Suprapubic skin (tissue), 4 donors: ENCODE results near the gene FAM241B. TPM values are rescaled to one million over a fixed set of nuclear protein-coding genes. Genes with fewer than 3 reads are reported as not detected.

ENCODE experiments used
- DNase-seq, 2 donors: peaks; one replicate each; pipeline ENCODE4 v3.0.0-alpha.2; 2019; ENCODE audit warnings: low spot score in 2 of 2
- H3K27ac ChIP-seq: fragments of 200-600 bp; sonication (generic); one replicate; pipeline ENCODE4 v1.5.1; 2019
- H3K27me3 ChIP-seq: fragments of 200-600 bp; sonication (generic); one replicate; pipeline ENCODE4 v1.5.1; 2019
- H3K36me3 ChIP-seq: fragments of 200-600 bp; sonication (generic); one replicate; pipeline ENCODE4 v1.5.1; 2019
- H3K4me1 ChIP-seq: fragments of 200-600 bp; sonication (generic); one replicate; pipeline ENCODE4 v1.5.1; 2019
- H3K4me3 ChIP-seq: fragments of 200-600 bp; sonication (generic); one replicate; pipeline ENCODE4 v1.5.1; 2019; ENCODE audit warnings: mild to moderate bottlenecking
- H3K9me3 ChIP-seq: fragments of 200-600 bp; sonication (generic); one replicate; pipeline ENCODE4 v1.5.1; 2019
- EP300 ChIP-seq: sonication (generic); formaldehyde crosslinking; IDR thresholded peaks from one replicate; pipeline ENCODE4 v1.6.1; 2017; ENCODE audit warnings: antibody characterized with exemption
- POLR2A ChIP-seq, 2 donors: fragments of 450-650 bp; IDR thresholded peaks; one replicate each; pipeline ENCODE4 v1.6.1; 2017; ENCODE audit warnings: antibody characterized with exemption in 2 of 2, mild to moderate bottlenecking in 2 of 2, moderate library complexity in 2 of 2
- POLR2AphosphoS5 ChIP-seq, 3 donors: sonication (generic); formaldehyde crosslinking; IDR thresholded peaks; one replicate each; pipeline ENCODE4 v1.6.1; 2017; ENCODE audit warnings: antibody characterized with exemption in 3 of 3
- WGBS: methylation state at CpG from one replicate; pipeline ENCODE4 v1.1.5; 2018; 5-methylcytosine and 5-hydroxymethylcytosine counted together
- total RNA-seq, 4 donors: library from RNA; depleted of rRNA; stranded (reverse); fragments of >200 nt; gene quantifications; one replicate each; pipeline ENCODE4 v1.1.0, GENCODE V29; 2016
- TF ChIP-seq, protein P1 (sequence below), 2 donors: fragments of 200-600 bp in 1 of 2; fragments of 450-650 bp in 1 of 2; sonication (generic) in 1 of 2; IDR thresholded peaks; one replicate each; pipeline ENCODE4 v1.5.1; 2016 to 2019; ENCODE audit warnings: antibody characterized with exemption in 2 of 2, mild to moderate bottlenecking in 1 of 2, moderate library complexity in 1 of 2

The FAM241B gene
- total RNA-seq, 4 donors from 2014 or later: 0.49 to 4.3 (median 2.5) TPM

DNA sequence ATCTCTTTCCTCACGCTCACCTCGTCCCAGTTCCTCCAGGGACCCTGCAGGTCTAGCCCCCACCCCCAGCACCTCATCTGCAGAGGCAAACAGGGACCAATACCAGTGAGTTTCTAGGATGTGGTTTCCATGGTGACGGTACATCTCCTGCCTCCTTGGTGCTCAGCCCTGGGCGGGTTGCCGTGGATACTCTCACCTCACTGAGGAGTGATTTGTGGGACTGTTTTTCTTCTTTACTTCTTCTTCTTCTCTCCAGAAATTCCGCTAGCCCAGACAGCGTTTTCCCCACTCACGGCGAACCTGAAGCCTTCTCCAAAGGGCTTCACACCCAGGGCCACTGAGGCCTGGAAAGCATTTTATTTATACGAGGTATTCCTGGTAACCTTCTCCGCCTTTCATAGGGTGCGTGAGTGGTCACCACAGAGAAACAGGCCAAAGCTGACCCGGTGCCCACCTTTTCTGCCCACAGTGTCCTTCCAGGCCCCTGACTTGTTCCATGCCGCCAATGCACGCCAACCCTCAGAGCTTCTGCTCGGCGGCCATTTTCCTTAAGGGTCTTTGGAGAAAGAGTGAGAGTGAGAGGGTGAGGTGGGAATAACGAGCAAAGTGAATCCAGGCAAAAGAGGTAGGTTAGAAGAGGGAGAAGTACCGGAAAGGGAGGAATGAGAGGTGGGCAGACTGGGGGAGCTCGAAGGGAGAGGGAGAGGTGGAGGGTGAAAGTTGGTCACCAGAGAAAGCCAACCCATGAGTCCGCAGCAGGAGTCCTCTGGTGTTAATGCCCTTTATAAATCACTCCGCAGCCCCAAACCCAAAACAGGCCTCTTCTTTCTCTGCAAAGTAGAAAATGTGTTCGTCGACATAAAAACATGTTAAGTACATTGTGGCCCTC lies 15.5 kb downstream of the FAM241B start:
- Histone ChIP-seq H3K27me3 (peaks cover 3% of the 10 kb centered on the region), H3K4me3 (no peak overlapping the region), H3K36me3 (no peaks in the 10 kb centered on the region), H3K9me3 (no peaks in the 10 kb centered on the region), H3K27ac (no peak overlapping the region), H3K4me1 (peaks cover 17% of the 10 kb centered on the region)
- DNase-seq: peak in 1 of 2 donors; percentile 44
- 93% methylated on average over 24 of the region's 24 CpGs for WGBS
- TF ChIP-seq EP300 (no peak), POLR2AphosphoS5 (IDR thresholded peaks at IDR 0.05) (no peak), POLR2A (IDR thresholded peaks at IDR 0.05) (no peak)
- TF ChIP-seq, protein P1, sequence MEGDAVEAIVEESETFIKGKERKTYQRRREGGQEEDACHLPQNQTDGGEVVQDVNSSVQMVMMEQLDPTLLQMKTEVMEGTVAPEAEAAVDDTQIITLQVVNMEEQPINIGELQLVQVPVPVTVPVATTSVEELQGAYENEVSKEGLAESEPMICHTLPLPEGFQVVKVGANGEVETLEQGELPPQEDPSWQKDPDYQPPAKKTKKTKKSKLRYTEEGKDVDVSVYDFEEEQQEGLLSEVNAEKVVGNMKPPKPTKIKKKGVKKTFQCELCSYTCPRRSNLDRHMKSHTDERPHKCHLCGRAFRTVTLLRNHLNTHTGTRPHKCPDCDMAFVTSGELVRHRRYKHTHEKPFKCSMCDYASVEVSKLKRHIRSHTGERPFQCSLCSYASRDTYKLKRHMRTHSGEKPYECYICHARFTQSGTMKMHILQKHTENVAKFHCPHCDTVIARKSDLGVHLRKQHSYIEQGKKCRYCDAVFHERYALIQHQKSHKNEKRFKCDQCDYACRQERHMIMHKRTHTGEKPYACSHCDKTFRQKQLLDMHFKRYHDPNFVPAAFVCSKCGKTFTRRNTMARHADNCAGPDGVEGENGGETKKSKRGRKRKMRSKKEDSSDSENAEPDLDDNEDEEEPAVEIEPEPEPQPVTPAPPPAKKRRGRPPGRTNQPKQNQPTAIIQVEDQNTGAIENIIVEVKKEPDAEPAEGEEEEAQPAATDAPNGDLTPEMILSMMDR (IDR thresholded peaks at IDR 0.05): no peak

DNA sequence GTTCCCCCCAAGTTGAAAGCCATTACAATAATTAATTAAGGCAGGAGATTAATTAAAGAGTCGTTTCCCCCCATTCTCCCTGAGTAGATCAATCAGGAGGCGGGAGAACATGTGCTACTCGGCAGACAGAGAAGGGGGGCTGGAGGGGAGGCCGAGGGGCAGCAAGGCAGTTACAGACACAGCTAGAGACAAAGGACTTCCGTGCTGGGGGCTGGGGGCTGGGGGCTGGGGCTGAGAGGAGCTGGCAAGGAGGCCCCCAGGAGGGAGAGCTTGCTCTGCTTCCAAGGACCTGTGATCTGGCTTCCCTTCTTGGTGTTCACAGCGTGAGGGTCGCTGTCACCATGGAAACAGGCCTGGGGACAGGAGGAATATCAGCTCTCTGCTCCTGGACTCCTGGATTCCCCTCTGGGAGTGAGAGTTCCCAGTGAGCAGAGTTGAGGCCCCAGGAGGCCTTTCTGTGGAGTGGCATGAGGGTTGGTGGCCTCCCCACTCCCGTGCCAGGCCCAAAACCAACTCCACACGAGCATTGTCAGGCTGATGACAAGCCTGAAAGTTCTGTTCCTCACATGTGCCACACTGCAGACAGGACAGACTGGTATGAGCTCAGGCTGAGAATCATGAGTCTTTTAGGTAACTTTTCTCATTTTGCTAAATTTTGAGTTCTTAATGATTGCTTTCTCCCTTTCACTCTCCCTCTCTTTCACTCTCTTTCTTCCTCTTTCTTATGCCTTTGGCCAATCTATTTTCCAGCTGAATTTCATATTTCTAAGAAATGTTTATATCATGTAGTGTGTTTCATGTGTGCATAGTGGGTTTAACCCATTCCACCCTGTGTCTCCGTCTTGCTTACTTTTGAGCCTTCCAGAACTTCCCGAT lies 16.4 kb downstream of the FAM241B start:
- peaks cover 3% of the 10 kb centered on the region for H3K27me3 ChIP-seq
- WGBS: 69% methylated on average over 11 of the region's 11 CpGs
- TF ChIP-seq, protein P1 (IDR thresholded peaks at IDR 0.05): no peak
- TF ChIP-seq POLR2A (IDR thresholded peaks at IDR 0.05) (no peak), POLR2AphosphoS5 (IDR thresholded peaks at IDR 0.05) (no peak), EP300 (no peak)
- H3K4me1 ChIP-seq: peaks cover 10% of the 10 kb centered on the region
- H3K36me3 ChIP-seq: no peaks in the 10 kb centered on the region
- H3K27ac ChIP-seq: no peak overlapping the region
- no peak overlapping the region for H3K4me3 ChIP-seq
- no peaks in the 10 kb centered on the region for H3K9me3 ChIP-seq
- peak; percentile 29 to 40 for DNase-seq

DNA sequence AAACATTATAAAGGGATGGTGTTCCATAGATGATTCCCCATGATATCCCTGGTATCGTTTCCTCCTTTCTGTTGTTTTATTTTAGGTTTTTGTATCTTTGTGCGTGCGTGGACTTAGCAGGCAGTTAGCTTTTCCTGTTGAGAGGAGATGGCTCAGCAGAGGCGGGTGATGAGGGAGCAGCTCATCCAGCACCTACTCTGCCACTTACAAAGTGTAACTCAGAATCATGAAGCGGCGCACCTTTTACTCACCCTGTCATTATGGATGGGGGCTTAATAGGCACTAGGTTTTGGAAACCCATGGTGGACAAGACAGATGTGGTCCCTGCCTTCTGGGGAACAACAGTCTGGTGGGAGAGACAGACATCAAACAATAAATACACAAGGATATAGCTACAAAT lies 17.1 kb downstream of the FAM241B start:
- no peaks in the 10 kb centered on the region for H3K36me3 ChIP-seq

DNA sequence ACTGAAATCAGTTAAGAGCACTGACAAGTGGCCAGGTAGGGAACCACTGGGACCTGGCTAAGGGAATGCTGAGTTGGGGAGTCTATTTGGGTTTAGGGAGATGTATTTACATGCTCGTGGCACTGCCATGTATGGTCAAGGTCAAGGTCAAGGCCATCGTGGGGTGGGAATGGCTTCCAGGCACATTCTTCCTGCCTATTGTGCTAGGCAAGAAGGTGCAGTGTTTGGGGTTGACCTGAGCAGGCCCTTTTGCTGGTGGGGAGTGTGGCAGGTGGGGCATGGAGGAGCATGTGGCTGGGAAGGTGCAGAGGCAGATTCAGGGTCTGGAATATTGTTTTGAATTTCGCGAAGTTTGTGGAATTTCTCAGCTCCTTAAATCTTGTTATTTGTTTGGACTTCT lies 17.8 kb downstream of the FAM241B start:
- TF ChIP-seq, protein P1 (IDR thresholded peaks at IDR 0.05): no peak
- TF ChIP-seq EP300 (no peak), POLR2A (IDR thresholded peaks at IDR 0.05) (no peak), POLR2AphosphoS5 (IDR thresholded peaks at IDR 0.05) (no peak)
- H3K36me3 ChIP-seq: no peaks in the 10 kb centered on the region

More for the DNA sequence above, 17.1 kb downstream of the FAM241B start:
- peak in 1 of 2 donors; percentile 43 for DNase-seq
- peaks cover 6% of the 10 kb centered on the region for H3K4me1 ChIP-seq
- H3K9me3 ChIP-seq: no peaks in the 10 kb centered on the region
- no peak for TF ChIP-seq POLR2A (IDR thresholded peaks at IDR 0.05)
- no peak for TF ChIP-seq POLR2AphosphoS5 (IDR thresholded peaks at IDR 0.05)
- TF ChIP-seq, protein P1 (IDR thresholded peaks at IDR 0.05): no peak
- no peak for TF ChIP-seq EP300
- H3K27ac ChIP-seq: no peak overlapping the region
- no peak overlapping the region for H3K4me3 ChIP-seq
- WGBS: 91% methylated on average over 6 of the region's 6 CpGs
- H3K27me3 ChIP-seq: peaks cover 3% of the 10 kb centered on the region

More for the DNA sequence above, 17.8 kb downstream of the FAM241B start:
- Histone ChIP-seq H3K9me3 (no peaks in the 10 kb centered on the region), H3K27ac (no peak overlapping the region), H3K27me3 (peaks cover 6% of the 10 kb centered on the region), H3K4me3 (no peak overlapping the region), H3K4me1 (peaks cover 6% of the 10 kb centered on the region)
- DNase-seq: no peak
- WGBS: 82% methylated on average over 4 of the region's 4 CpGs
